ENCODE data around the gene RNF208. TPM values are rescaled to one million over a fixed set of nuclear protein-coding genes. Genes with fewer than 3 reads are reported as not detected.

The RNF208 gene
- total and polyA plus RNA-seq, 10 of the 15 experiments (the other 5 are each of a cell fraction or from before 2014, with no cell fraction given) = 0.06 to 10.7 (median 0.77) TPM

GRCh38 chr9:137214620-137215019 is 7.4 kb downstream of the RNF208 start:
- BruUV-seq (replicated peaks) = no TSS peak
- WGBS (ENCODE audit: insufficient coverage, insufficient replicate concordance, low lambda C conversion rate, missing lambda C conversion rate) = 93% methylated on average over 18 of the region's 19 CpGs
- Histone ChIP-seq H3K4me3 (no peak overlapping the region), H3K4me1 (ENCODE audit: control insufficient read depth, insufficient read depth, low read length) (no peaks in the 10 kb centered on the region), H3K27ac (ENCODE audit: control insufficient read depth, insufficient read depth) (no peak overlapping the region), H3K4me2 (ENCODE audit: control insufficient read depth, insufficient read depth) (no peak overlapping the region), H3K9ac (ENCODE audit: control insufficient read depth, insufficient read depth, low read length) (no peak overlapping the region), H2AFZ (ENCODE audit: control insufficient read depth, low read depth, low read length) (no peak overlapping the region), H3K79me2 (ENCODE audit: control insufficient read depth, insufficient read depth, low read length) (no peaks in the 10 kb centered on the region), H3K9me3 (replicated peaks; ENCODE audit: control insufficient read depth, insufficient read depth, low read length) (no peaks in the 10 kb centered on the region), H3K36me3 (ENCODE audit: control insufficient read depth in 2 of 2, insufficient read depth in 2 of 2, low read length in 1 of 2) (peaks cover 0 to 2% of the 10 kb centered on the region in 2 experiments; a peak in 3 of 4 replicates), H3K27me3 (replicated peaks in 1 of 2; ENCODE audit: control insufficient read depth in 2 of 2, insufficient read depth in 2 of 2, low read length in 1 of 2) (no peaks in the 10 kb centered on the region), H4K20me1 (ENCODE audit: control insufficient read depth, insufficient read depth) (no peaks in the 10 kb centered on the region)
- ATAC-seq = no peak
- DNase-seq (ENCODE audit: low read depth, low spot score) = no peak
- CTCF ChIA-PET = interaction anchor here (1.1 kb wide), 1 partner anchor 12 kb away, joined by 3 read pairs; the partner anchor contains the start of gene RNF224
- in situ Hi-C loops (cut with MboI) (no loop called here), intact Hi-C loops (cut with micrococcal nuclease; ENCODE audit: unreplicated experiment) (no loop called here)
- FAIRE-seq = no peak
- TF ChIP-seq STAT1 (conservative IDR thresholded peaks at IDR 0.05) (no peak), NBN (IDR thresholded peaks at IDR 0.05) (no peak), CBX5 (IDR thresholded peaks at IDR 0.05; ENCODE audit: low read depth) (no peak), ZSCAN29 (IDR thresholded peaks at IDR 0.05) (no peak), PBX3 (IDR thresholded peaks at IDR 0.05; ENCODE audit: insufficient replicate concordance, low read depth, low read length) (no peak), IRF3 (IDR thresholded peaks at IDR 0.05) (no peak), IRF4 (IDR thresholded peaks at IDR 0.05; ENCODE audit: low read depth, low read length) (no peak), DPF2 (IDR thresholded peaks at IDR 0.05) (no peak), USF1 (IDR thresholded peaks at IDR 0.05; ENCODE audit: borderline replicate concordance, extremely low read length, insufficient read depth, low read depth, low read length) (no peak), RELB (IDR thresholded peaks at IDR 0.05; ENCODE audit: low read depth) (no peak), CHD1 (IDR thresholded peaks at IDR 0.05; ENCODE audit: low read depth, low read length) (no peak), IRF5 (IDR thresholded peaks at IDR 0.05; ENCODE audit: borderline replicate concordance) (no peak), FOXM1 (IDR thresholded peaks at IDR 0.05; ENCODE audit: low read depth, low read length) (no peak), NKRF (conservative IDR thresholded peaks at IDR 0.05) (no peak), SMARCA5 (IDR thresholded peaks at IDR 0.05) (no peak), ZNF384 (IDR thresholded peaks at IDR 0.05; ENCODE audit: borderline replicate concordance, low read depth, low read length) (no peak), CREB1 (IDR thresholded peaks at IDR 0.05; ENCODE audit: low read depth) (no peak), HDAC2 (IDR thresholded peaks at IDR 0.05) (no peak)
- SMC1A ChIA-PET (ENCODE audit: uncharacterized antibody, unreplicated experiment) = no interaction called here
- RAD21 ChIA-PET (ENCODE audit: unreplicated experiment) = no interaction called here
- POLR2A ChIA-PET = interaction anchor here (1.2 kb wide), 1 partner anchor 14 kb away, joined by 4 read pairs; the partner anchor contains the start of gene TPRN
